Transverse colon (tissue), 4 donors: ENCODE measurements around the gene EFR3B. TPM values are rescaled to one million over a fixed set of nuclear protein-coding genes. Genes with fewer than 3 reads are reported as not detected.

Source experiments
- DNase-seq: peaks from one replicate; pipeline ENCODE4 v3.0.0-alpha.2; 2019
- H3K27ac ChIP-seq, 4 donors: fragments of 200-600 bp; sonication (generic); 2 replicates each; pipeline ENCODE4 v1.5.1; 2016 to 2018; ENCODE audit warnings: inconsistent platforms in 4 of 4
- H3K27me3 ChIP-seq: fragments of 200-600 bp; sonication (generic); 2 replicates; pipeline ENCODE4 v1.5.1; 2017; ENCODE audit warnings: inconsistent platforms
- H3K36me3 ChIP-seq, 4 donors: fragments of 200-600 bp; sonication (generic); 2 replicates each; pipeline ENCODE4 v1.5.1; 2017 to 2019; ENCODE audit warnings: inconsistent platforms in 4 of 4
- H3K4me1 ChIP-seq, 4 donors: fragments of 200-600 bp; sonication (generic); 2 replicates each; pipeline ENCODE4 v1.5.1; 2017 to 2020; ENCODE audit warnings: inconsistent platforms in 4 of 4
- H3K4me3 ChIP-seq, 4 donors: fragments of 200-600 bp; sonication (generic); 1 replicate in 1 of 4; 2 replicates in 3 of 4; pipeline versions ENCODE4 v1.5.1 to v1.6.1; 2017 to 2019; ENCODE audit warnings: inconsistent platforms in 4 of 4
- H3K9me3 ChIP-seq, 2 donors: fragments of 200-600 bp; sonication (generic); 2 replicates each; pipeline ENCODE4 v1.5.1; 2017 to 2019; ENCODE audit warnings: inconsistent platforms in 2 of 2
- CTCF ChIP-seq, 5 experiments: fragments of 200-600 bp in 3 of 5; fragments of 450-650 bp in 2 of 5; sonication (generic) in 3 of 5; IDR thresholded peaks; 1 replicate in 2 of 5; 2 replicates in 3 of 5; pipeline ENCODE4 v1.5.1; 2016 to 2017; ENCODE audit warnings: antibody characterized with exemption in 5 of 5, inconsistent platforms in 3 of 5, mild to moderate bottlenecking in 2 of 5, moderate library complexity in 1 of 5
- EP300 ChIP-seq: sonication (generic); formaldehyde crosslinking; IDR thresholded peaks from one replicate; pipeline ENCODE4 v1.6.1; 2017; ENCODE audit warnings: antibody characterized with exemption, low read depth
- POLR2A ChIP-seq: fragments of 450-650 bp; IDR thresholded peaks from one replicate; pipeline ENCODE4 v1.6.1; 2016; ENCODE audit warnings: antibody characterized with exemption, mild to moderate bottlenecking, moderate library complexity
- POLR2AphosphoS5 ChIP-seq, 3 donors: sonication (generic); formaldehyde crosslinking; IDR thresholded peaks; one replicate each; pipeline ENCODE4 v1.6.1; 2016; ENCODE audit warnings: antibody characterized with exemption in 3 of 3
- WGBS, 2 donors: methylation state at CpG; one replicate each; pipeline ENCODE4 v1.1.5; 2018; ENCODE audit warnings: low coverage in 1 of 2; 5-methylcytosine and 5-hydroxymethylcytosine counted together
- in situ Hi-C, 4 donors: fragments of 200-750 bp; cut with MboI; loops; one replicate each; pipeline versions ENCODE4 v1.15.0 to v1.15.1; 2017; ENCODE audit warnings: low sequenced_read_pairs in 3 of 4, low pct_ligation_motif_present in 1 of 4, low pct_unique_long_range_greater_than_20kb in 1 of 4
- intact Hi-C: fragments of 100-400 bp; cut with DNase I; formaldehyde crosslinking; loops from one replicate; pipeline ENCODE4 v1.15.1; 2023; ENCODE audit warnings: low total_unique reads
- total RNA-seq, 4 donors: library from RNA; depleted of rRNA; stranded (reverse); fragments of >200 nt; gene quantifications; one replicate each; pipeline ENCODE4 v1.1.0, GENCODE V29; 2016

The EFR3B gene
- total RNA-seq, 4 donors from 2014 or later = under 0.01 to 1.4 (median 0.70) TPM

- no peak for DNase-seq
- Histone ChIP-seq H3K27ac (no peak overlapping the region), H3K27me3 (no peaks in the 10 kb centered on the region), H3K4me3 (no peak overlapping the region), H3K4me1 (no peaks in the 10 kb centered on the region), H3K36me3 (no peaks in the 10 kb centered on the region), H3K9me3 (no peaks in the 10 kb centered on the region)
- TF ChIP-seq POLR2A = no peak
- no peak for TF ChIP-seq POLR2AphosphoS5 (IDR thresholded peaks at IDR 0.05)
- TF ChIP-seq CTCF (IDR thresholded peaks at IDR 0.05) = no peak
- TF ChIP-seq EP300 = no peak
- in situ Hi-C loops = no loop called here
- intact Hi-C loops = no loop called here
- 69 to 83% methylated on average over 1 to 12 of the region's 12 CpGs for WGBS, 2 donors
Measured at GRCh38 chr2:25035537-25036220, 6.2 kb upstream of the EFR3B start.

GRCh38 chr2:25036221-25036559 is 5.7 kb upstream of the EFR3B start:
- H3K9me3 ChIP-seq = no peaks in the 10 kb centered on the region
- intact Hi-C loops = no loop called here
- H3K4me1 ChIP-seq = peaks cover 0 to under 1% (median under 1%) of the 10 kb centered on the region in 4 donors
- DNase-seq = no peak
- no peak overlapping the region for H3K4me3 ChIP-seq
- H3K27me3 ChIP-seq = no peaks in the 10 kb centered on the region
- WGBS, 2 donors = 83 to 90% methylated on average over 2 to 6 of the region's 6 CpGs
- no peak for TF ChIP-seq POLR2AphosphoS5 (IDR thresholded peaks at IDR 0.05)
- no peak for TF ChIP-seq EP300
- no peaks in the 10 kb centered on the region for H3K36me3 ChIP-seq
- no peak overlapping the region for H3K27ac ChIP-seq
- in situ Hi-C loops = no loop called here

GRCh38 chr2:25039126-25039525 is 2.8 kb upstream of the EFR3B start:
- in situ Hi-C loops = no loop called here
- 79 to 86% methylated on average over 1 to 4 of the region's 4 CpGs for whole genome bisulfite sequencing, 2 donors

GRCh38 chr2:25041307-25041927 is 459 bp upstream of the EFR3B start:
- Histone ChIP-seq H3K36me3 (no peaks in the 10 kb centered on the region), H3K9me3 (no peaks in the 10 kb centered on the region), H3K4me1 (peaks cover 6 to 22% (median 17%) of the 10 kb centered on the region in 4 donors), H3K27me3 (peaks cover 10% of the 10 kb centered on the region), H3K27ac (peak overlapping the region; percentile 74 to 87 (median 86)), H3K4me3 (peak overlapping the region; percentile 20 to 69 (median 48))
- intact Hi-C loops (loop anchor here (5.0 kb wide), 1 partner anchor 54 kb away; no protein-coding TSS in a partner anchor), in situ Hi-C loops (no loop called here)
- WGBS, 2 donors = 4% methylated on average over 12 of the region's 28 CpGs; no CpG with 5 or more reads in 1 of the 2 donors
- TF ChIP-seq POLR2A = peak; percentile 46
- TF ChIP-seq CTCF (IDR thresholded peaks at IDR 0.05) = peak in 4 of 5 experiments; percentile 16 to 65 (median 41)
- TF ChIP-seq POLR2AphosphoS5 (IDR thresholded peaks at IDR 0.05) = peak in 1 of 3 donors; percentile 12
- TF ChIP-seq EP300 = no peak
- peak; percentile 70 for DNase-seq

More at GRCh38 chr2:25039126-25039525, 2.8 kb upstream of the EFR3B start:
- Histone ChIP-seq H3K9me3 (no peaks in the 10 kb centered on the region), H3K27me3 (peaks cover 6% of the 10 kb centered on the region), H3K36me3 (no peaks in the 10 kb centered on the region), H3K27ac (no peak overlapping the region), H3K4me1 (peaks cover 6 to 22% (median 17%) of the 10 kb centered on the region in 4 donors), H3K4me3 (no peak overlapping the region)
- no peak for DNase-seq
- TF ChIP-seq EP300 (no peak), POLR2A (no peak), CTCF (IDR thresholded peaks at IDR 0.05) (no peak), POLR2AphosphoS5 (IDR thresholded peaks at IDR 0.05) (no peak)
- intact Hi-C loops = no loop called here
